ENCODE data around the gene PWWP2B. TPM values are rescaled to one million over a fixed set of nuclear protein-coding genes. Genes with fewer than 3 reads are reported as not detected.

PWWP2B gene
- total RNA-seq, 1 experiment from 2014 or later: 12.2 TPM

DNA sequence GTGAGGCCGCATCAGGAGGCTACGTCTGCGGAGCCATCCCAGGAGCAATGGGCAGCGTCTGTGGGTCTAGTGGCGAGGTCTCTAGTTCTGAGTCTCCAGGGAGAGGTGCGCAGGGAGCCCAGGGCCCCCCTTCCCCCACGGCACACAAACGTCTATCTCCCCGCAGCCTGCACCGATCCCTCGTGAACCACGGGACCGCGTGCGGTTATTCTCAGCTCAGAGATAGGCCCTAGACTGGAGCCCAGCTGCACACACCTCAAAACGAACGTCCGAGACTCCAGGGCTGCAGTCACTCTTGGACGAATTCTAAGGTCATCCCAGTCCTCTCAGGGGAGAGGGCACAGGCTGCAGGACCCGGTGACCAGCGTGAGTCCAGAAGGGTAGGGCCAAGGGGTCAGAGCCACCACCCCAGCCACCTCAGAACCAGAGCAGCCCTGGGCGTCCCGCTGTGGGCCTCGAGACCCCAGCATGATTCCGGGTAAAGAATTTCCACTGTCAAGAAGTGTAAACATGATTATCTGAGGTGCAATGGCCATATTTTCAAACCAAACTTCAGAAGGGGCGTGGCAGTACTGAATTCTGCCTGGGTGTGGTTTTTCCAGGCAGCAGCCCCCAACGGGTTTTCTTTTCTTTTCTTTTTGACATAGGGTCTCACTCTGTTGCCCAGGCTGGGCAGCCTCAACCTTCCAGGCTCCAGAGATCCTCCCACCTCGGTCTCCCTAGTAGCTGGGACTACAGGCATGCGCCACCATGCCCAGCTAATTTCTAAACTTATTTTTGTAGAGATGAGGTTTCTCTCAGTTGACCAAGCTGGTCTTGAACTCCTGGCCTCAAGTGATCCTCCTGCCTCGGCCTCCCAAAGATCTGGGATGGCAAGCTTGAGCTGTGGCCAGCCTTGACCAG lies 57.5 kb downstream of the PWWP2B start (continued):
- TF ChIP-seq, protein P1, sequence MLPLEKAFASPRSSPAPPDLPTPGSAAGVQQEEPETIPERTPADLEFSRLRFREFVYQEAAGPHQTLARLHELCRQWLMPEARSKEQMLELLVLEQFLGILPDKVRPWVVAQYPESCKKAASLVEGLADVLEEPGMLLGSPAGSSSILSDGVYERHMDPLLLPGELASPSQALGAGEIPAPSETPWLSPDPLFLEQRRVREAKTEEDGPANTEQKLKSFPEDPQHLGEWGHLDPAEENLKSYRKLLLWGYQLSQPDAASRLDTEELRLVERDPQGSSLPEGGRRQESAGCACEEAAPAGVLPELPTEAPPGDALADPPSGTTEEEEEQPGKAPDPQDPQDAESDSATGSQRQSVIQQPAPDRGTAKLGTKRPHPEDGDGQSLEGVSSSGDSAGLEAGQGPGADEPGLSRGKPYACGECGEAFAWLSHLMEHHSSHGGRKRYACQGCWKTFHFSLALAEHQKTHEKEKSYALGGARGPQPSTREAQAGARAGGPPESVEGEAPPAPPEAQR (CRISPR knock-in tag; IDR thresholded peaks at IDR 0.05): no peak
- TF ChIP-seq, protein P2, sequence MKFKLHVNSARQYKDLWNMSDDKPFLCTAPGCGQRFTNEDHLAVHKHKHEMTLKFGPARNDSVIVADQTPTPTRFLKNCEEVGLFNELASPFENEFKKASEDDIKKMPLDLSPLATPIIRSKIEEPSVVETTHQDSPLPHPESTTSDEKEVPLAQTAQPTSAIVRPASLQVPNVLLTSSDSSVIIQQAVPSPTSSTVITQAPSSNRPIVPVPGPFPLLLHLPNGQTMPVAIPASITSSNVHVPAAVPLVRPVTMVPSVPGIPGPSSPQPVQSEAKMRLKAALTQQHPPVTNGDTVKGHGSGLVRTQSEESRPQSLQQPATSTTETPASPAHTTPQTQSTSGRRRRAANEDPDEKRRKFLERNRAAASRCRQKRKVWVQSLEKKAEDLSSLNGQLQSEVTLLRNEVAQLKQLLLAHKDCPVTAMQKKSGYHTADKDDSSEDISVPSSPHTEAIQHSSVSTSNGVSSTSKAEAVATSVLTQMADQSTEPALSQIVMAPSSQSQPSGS (CRISPR knock-in tag; IDR thresholded peaks at IDR 0.05; ENCODE audit: borderline replicate concordance, low read depth): no peak
- TF ChIP-seq, protein P3, sequence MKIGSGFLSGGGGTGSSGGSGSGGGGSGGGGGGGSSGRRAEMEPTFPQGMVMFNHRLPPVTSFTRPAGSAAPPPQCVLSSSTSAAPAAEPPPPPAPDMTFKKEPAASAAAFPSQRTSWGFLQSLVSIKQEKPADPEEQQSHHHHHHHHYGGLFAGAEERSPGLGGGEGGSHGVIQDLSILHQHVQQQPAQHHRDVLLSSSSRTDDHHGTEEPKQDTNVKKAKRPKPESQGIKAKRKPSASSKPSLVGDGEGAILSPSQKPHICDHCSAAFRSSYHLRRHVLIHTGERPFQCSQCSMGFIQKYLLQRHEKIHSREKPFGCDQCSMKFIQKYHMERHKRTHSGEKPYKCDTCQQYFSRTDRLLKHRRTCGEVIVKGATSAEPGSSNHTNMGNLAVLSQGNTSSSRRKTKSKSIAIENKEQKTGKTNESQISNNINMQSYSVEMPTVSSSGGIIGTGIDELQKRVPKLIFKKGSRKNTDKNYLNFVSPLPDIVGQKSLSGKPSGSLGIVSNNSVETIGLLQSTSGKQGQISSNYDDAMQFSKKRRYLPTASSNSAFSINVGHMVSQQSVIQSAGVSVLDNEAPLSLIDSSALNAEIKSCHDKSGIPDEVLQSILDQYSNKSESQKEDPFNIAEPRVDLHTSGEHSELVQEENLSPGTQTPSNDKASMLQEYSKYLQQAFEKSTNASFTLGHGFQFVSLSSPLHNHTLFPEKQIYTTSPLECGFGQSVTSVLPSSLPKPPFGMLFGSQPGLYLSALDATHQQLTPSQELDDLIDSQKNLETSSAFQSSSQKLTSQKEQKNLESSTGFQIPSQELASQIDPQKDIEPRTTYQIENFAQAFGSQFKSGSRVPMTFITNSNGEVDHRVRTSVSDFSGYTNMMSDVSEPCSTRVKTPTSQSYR (CRISPR knock-in tag; IDR thresholded peaks at IDR 0.05): no peak

DNA sequence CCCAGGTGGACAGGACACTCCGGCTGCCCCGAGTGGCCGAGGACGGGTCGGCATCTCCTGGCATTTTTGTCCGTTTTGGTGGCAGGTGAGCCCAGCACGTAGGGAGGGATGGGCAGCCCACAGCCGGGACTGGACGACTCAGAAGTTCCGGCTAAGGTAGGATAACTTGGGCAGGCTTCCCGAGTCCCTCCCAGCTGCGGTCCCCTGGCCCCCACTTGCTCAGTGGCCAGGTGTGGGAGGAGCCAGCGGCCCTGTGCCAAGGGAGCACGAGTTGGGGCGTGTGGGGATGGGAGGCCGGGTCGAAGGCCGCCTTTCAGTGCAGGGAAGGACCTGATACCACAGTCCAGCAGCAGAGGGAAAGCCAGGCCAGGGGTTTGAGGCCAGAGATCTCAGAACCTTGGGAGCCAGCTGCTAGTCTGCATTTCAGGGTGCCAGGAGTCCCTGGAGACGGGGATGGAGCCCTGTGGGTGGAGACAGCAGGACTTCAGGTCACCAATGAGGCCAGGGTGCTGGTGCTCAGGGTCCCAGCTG lies 58.5 kb downstream of the PWWP2B start:
- DNase-seq (ENCODE audit: low spot score) (no peak), ATAC-seq (no peak)
- Mint-ChIP-seq H3K36me3 (no peaks in the 10 kb centered on the region), H3K4me3 (no peak overlapping the region), H3K9me3 (no peaks in the 10 kb centered on the region), H3K4me1 (peaks cover 11% of the 10 kb centered on the region), H3K27me3 (ENCODE audit: low read depth) (peaks cover 2% of the 10 kb centered on the region; the same call in 1 of the 2 replicates), H3K27ac (no peak overlapping the region)
- ChIA-PET POLR2A (interaction anchor here (0.6 to 0.7 kb wide), 2 partner anchors 37 to 70 kb away, joined by 3 read pairs; no protein-coding TSS in a partner anchor), CTCF (interaction anchor here (0.7 to 2.8 kb wide), 4 partner anchors 77 to 136 kb away, joined by 3 to 16 read pairs (median 4); no protein-coding TSS in a partner anchor)
- no peak for TF ChIP-seq TEAD1 (CRISPR knock-in tag; IDR thresholded peaks at IDR 0.05)
- no peak for TF ChIP-seq CBFB (CRISPR knock-in tag; IDR thresholded peaks at IDR 0.05; ENCODE audit: low read depth)
- no peak for TF ChIP-seq IRF2 (CRISPR knock-in tag; IDR thresholded peaks at IDR 0.05; ENCODE audit: borderline replicate concordance, low read depth)
- no peak for TF ChIP-seq SP1 (CRISPR knock-in tag; conservative IDR thresholded peaks at IDR 0.05)
- no peak for TF ChIP-seq NR1H2 (CRISPR knock-in tag; IDR thresholded peaks at IDR 0.05)
- TF ChIP-seq, protein P4, sequence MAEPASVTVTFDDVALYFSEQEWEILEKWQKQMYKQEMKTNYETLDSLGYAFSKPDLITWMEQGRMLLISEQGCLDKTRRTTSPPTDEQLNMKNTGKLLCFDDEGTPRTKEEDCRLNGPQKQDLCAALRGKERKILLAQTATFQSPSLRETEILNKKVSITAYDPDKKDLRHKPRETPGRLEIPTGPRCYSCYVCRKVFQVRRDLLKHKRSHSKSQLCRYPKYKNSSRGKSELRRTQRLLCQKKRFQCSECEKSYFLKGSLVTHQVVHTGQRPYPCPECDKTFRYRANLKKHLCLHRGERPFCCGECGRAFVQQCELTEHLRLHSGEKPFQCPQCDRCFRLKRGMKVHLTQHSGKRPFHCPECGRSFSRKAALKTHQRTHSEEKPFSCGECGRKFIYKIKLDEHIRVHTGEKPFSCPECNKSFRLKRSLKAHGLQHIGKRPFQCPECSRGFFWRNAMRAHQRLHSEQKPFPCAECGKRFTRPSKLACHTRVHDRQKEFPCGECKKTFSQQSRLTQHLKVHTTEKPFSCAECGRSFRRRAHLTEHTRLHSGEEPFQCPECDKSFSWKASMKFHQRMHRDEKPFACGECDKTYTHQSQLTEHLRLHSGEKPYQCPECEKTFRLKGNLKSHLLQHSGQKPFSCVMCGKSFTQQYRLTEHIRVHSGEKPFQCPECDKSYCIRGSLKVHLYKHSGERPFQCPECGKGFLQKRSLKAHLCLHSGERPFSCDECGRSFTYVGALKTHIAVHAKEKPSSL (CRISPR knock-in tag; conservative IDR thresholded peaks at IDR 0.05): no peak
- no peak for TF ChIP-seq EMX1 (CRISPR knock-in tag; IDR thresholded peaks at IDR 0.05)
- no peak for TF ChIP-seq RORB (CRISPR knock-in tag; IDR thresholded peaks at IDR 0.05)
- TF ChIP-seq SOX15 (CRISPR knock-in tag; IDR thresholded peaks at IDR 0.05): no peak
- no peak for TF ChIP-seq ZNF263 (CRISPR knock-in tag; IDR thresholded peaks at IDR 0.05; ENCODE audit: low read depth)

Data from WTC11 (cell line).